HCT116 (cell line): ENCODE measurements around the gene ATP5PO. TPM values are rescaled to one million over a fixed set of nuclear protein-coding genes. Genes with fewer than 3 reads are reported as not detected.

ENCODE experiments used
- ATAC-seq: fragments of 200-7000 bp; cut with Tn5 transposase; 2 replicates; pipeline ENCODE4 v1.9.1; 2020; ENCODE audit warnings: mild to moderate bottlenecking, moderate library complexity
- BruUV-seq: library from RNA; stranded (reverse); fragments of 400-500 nt; replicated peaks from 2 replicates; lab custom pipeline; 2021; lab: Mats Ljungman, UMichigan
- CTCF ChIA-PET: fragments of 300-600 bp; sonication (Branson Sonifier 250); formaldehyde crosslinking; loops from one replicate; lab custom pipeline; 2021; ENCODE audit warnings: antibody characterized with exemption; lab: Charles Lee
- POLR2A ChIA-PET: fragments of 300-600, 350-600 bp; sonication (Branson Sonifier 250); formaldehyde crosslinking; loops from one replicate; lab custom pipeline; 2021; ENCODE audit warnings: antibody characterized with exemption; lab: Charles Lee
- RAD21 ChIA-PET, 2 experiments: fragments of 300-600 bp; sonication (Branson Sonifier 250); formaldehyde crosslinking; loops; one replicate each; lab custom pipeline; 2023; ENCODE audit warnings: low total read pairs in 2 of 2; ENCODE audit not compliant: uncharacterized antibody in 2 of 2, unreplicated experiment in 2 of 2, low non-redundant PET in 1 of 2; lab: Charles Lee
- DNase-seq: peaks from one replicate; pipeline ENCODE4 v3.0.0-alpha.2; 2010; ENCODE audit warnings: low read depth, low spot score
- H2AFZ ChIP-seq: fragments of 200-600 bp; shearing (Covaris generic), sonication (generic); 2 replicates; pipeline ENCODE4 v1.6.1; 2017; ENCODE audit warnings: low read depth, mixed run types, mixed read lengths, antibody characterized with exemption, low read length; ENCODE audit not compliant: poor library complexity, severe bottlenecking
- H3K27ac ChIP-seq: 2 replicates; pipeline ENCODE4 v1.5.1; 2012; ENCODE audit warnings: low read depth, low read length
- H3K27me3 ChIP-seq: fragments of 200-600 bp; sonication (generic); 2 replicates; pipeline ENCODE4 v1.6.1; 2016; ENCODE audit warnings: mixed run types, low read length, mixed read lengths; ENCODE audit not compliant: insufficient read depth
- H3K36me3 ChIP-seq, 2 experiments: fragments of 200-500 bp in 1 of 2; fragments of 200-600 bp in 1 of 2; sonication (Bioruptor generic) in 1 of 2; sonication (generic) in 1 of 2; 2 replicates each; pipeline versions ENCODE4 v1.5.1 to v1.6.1; 2014 to 2016; ENCODE audit warnings: low read length in 2 of 2, inconsistent platforms in 1 of 2, mixed read lengths in 1 of 2, mixed run types in 1 of 2; ENCODE audit not compliant: insufficient read depth in 2 of 2, control insufficient read depth in 1 of 2
- H3K4me1 ChIP-seq, 2 experiments: fragments of 200-600 bp in 1 of 2; sonication (generic) in 1 of 2; 2 replicates each; pipeline versions ENCODE4 v1.5.1 to v1.6.1; 2012 to 2017; ENCODE audit warnings: low read length in 2 of 2, inconsistent platforms in 1 of 2, mild to moderate bottlenecking in 1 of 2, mixed read lengths in 1 of 2, mixed run types in 1 of 2, moderate library complexity in 1 of 2; ENCODE audit not compliant: insufficient read depth in 2 of 2, control insufficient read depth in 1 of 2
- H3K4me2 ChIP-seq: fragments of 200-600 bp; sonication (generic); 2 replicates; pipeline ENCODE4 v1.6.1; 2017; ENCODE audit warnings: mixed run types, low read length, mixed read lengths
- H3K4me3 ChIP-seq, 2 experiments: fragments of 200-600 bp in 1 of 2; sonication (generic) in 1 of 2; replicated peaks in 1 of 2; 2 replicates each; pipeline ENCODE4 v1.5.1; 2011 to 2016; ENCODE audit warnings: low read length in 2 of 2, control low read depth in 1 of 2, low read depth in 1 of 2, mild to moderate bottlenecking in 1 of 2, mixed read lengths in 1 of 2, mixed run types in 1 of 2
- H3K79me2 ChIP-seq: fragments of 200-600 bp; sonication (generic); 2 replicates; pipeline ENCODE4 v1.6.1; 2017; ENCODE audit warnings: mild to moderate bottlenecking, mixed run types, low read length, moderate library complexity, mixed read lengths; ENCODE audit not compliant: insufficient read depth
- H3K9ac ChIP-seq: fragments of 200-600 bp; sonication (generic); 2 replicates; pipeline ENCODE4 v1.6.1; 2016; ENCODE audit warnings: low read length, mixed read lengths
- H3K9me2 ChIP-seq: fragments of 200-600 bp; sonication (generic), shearing (Covaris generic); 2 replicates; pipeline ENCODE4 v1.6.1; 2017; ENCODE audit warnings: mixed run types, mild to moderate bottlenecking, moderate library complexity; ENCODE audit not compliant: insufficient read depth
- H3K9me3 ChIP-seq, 2 experiments: fragments of 200-500 bp in 1 of 2; fragments of 200-600 bp in 1 of 2; sonication (Bioruptor generic) in 1 of 2; sonication (generic) in 1 of 2; 2 replicates each; pipeline ENCODE4 v1.6.1; 2014 to 2017; ENCODE audit warnings: low read length in 2 of 2, mixed read lengths in 2 of 2, inconsistent platforms in 1 of 2, low read depth in 1 of 2, mild to moderate bottlenecking in 1 of 2, mixed run types in 1 of 2, moderate library complexity in 1 of 2; ENCODE audit not compliant: control insufficient read depth in 1 of 2, insufficient read depth in 1 of 2
- H4K20me1 ChIP-seq: fragments of 200-600 bp; sonication (generic), shearing (Covaris generic); 2 replicates; pipeline ENCODE4 v1.6.1; 2017; ENCODE audit warnings: mixed run types, mild to moderate bottlenecking, moderate library complexity; ENCODE audit not compliant: insufficient read depth
- CBX3 ChIP-seq: IDR thresholded peaks from 2 replicates; pipeline ENCODE4 v1.6.1; 2012; ENCODE audit warnings: low read depth
- CEBPB ChIP-seq: IDR thresholded peaks from 2 replicates; pipeline ENCODE4 v1.6.1; 2012; ENCODE audit warnings: low read depth
- EGR1 ChIP-seq: IDR thresholded peaks from 2 replicates; pipeline ENCODE4 v1.6.1; 2012; ENCODE audit warnings: low read depth
- ELF1 ChIP-seq: IDR thresholded peaks from 2 replicates; pipeline ENCODE4 v1.6.1; 2012; ENCODE audit warnings: low read depth, borderline replicate concordance
- EZH2 ChIP-seq: fragments of 200-600 bp; sonication (generic); IDR thresholded peaks from 2 replicates; pipeline ENCODE4 v1.6.1; 2017; ENCODE audit warnings: antibody characterized with exemption, mixed run types
- FOSL1 ChIP-seq: IDR thresholded peaks from 2 replicates; pipeline ENCODE4 v1.6.1; 2012; ENCODE audit warnings: low read depth
- RAD21 ChIP-seq: IDR thresholded peaks from 2 replicates; pipeline ENCODE4 v1.6.1; 2012; ENCODE audit warnings: low read depth, mild to moderate bottlenecking
- SIN3A ChIP-seq: IDR thresholded peaks from 2 replicates; pipeline ENCODE4 v1.6.1; 2012; ENCODE audit warnings: low read depth
- SRF ChIP-seq: IDR thresholded peaks from 2 replicates; pipeline ENCODE4 v1.6.1; 2012; ENCODE audit warnings: low read depth
- TCF7L2 ChIP-seq: IDR thresholded peaks from 2 replicates; pipeline ENCODE4 v1.7.0; 2011; ENCODE audit warnings: borderline replicate concordance, inconsistent platforms; ENCODE audit not compliant: insufficient read depth, insufficient read length; ENCODE audit errors: extremely low read depth
- YY1 ChIP-seq: IDR thresholded peaks from 2 replicates; pipeline ENCODE4 v1.6.1; 2011; ENCODE audit warnings: low read length, low read depth, moderate library complexity, mild to moderate bottlenecking; ENCODE audit not compliant: insufficient replicate concordance; ENCODE audit errors: extremely low read depth
- ZFX ChIP-seq: fragments of 450-650 bp; IDR thresholded peaks from 2 replicates; pipeline ENCODE4 v1.6.1; 2017
- intact Hi-C: fragments of 100-400 bp; cut with micrococcal nuclease; formaldehyde crosslinking; loops from 2 replicates; pipeline ENCODE4 v1.10.0; 2022
- total RNA-seq: library from RNA; stranded (reverse); gene quantifications from one replicate; pipeline ENCODE4 v1.2.1, GENCODE V29; 2021; ENCODE audit not compliant: unreplicated experiment
- TF ChIP-seq, protein P1 (sequence below): IDR thresholded peaks from 2 replicates; pipeline ENCODE4 v1.6.1; 2012
- TF ChIP-seq, protein P2 (sequence below): IDR thresholded peaks from 2 replicates; pipeline ENCODE4 v1.6.1; 2012; ENCODE audit warnings: low read depth
- TF ChIP-seq, protein P3 (sequence below): IDR thresholded peaks from 2 replicates; pipeline ENCODE4 v1.6.1; 2011; ENCODE audit warnings: mild to moderate bottlenecking, low read length, moderate library complexity; ENCODE audit not compliant: insufficient replicate concordance; ENCODE audit errors: extremely low read depth
- TF ChIP-seq, protein P4 (sequence below): IDR thresholded peaks from 2 replicates; pipeline ENCODE4 v1.6.1; 2012

The ATP5PO gene
- total RNA-seq, 1 experiment from 2014 or later = 238 TPM

DNA sequence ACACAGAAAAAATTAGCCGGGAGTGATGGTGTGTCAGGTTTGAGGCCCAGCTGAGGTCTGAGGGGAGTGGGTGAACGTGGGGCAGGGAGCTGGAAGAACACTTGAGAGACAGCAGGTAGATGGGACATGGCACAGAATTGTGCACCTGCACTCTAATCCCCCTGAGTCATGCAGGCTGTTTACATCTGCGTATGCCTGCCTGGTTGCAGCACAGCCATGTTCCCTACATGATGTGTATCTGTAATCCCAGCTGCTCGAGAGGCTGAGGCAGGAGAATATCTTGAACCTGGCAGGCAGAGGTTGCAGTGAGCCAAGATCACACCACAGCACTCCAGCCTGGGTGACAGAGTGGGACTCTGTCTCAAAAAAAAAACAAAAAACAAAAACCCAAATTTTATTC is 44.8 kb downstream of the ATP5PO start:
- intact Hi-C loops = no loop called here
- no peaks in the 10 kb centered on the region for H3K9me3 ChIP-seq
- H3K4me2 ChIP-seq = no peak overlapping the region
- no peak overlapping the region for H3K9ac ChIP-seq
- H4K20me1 ChIP-seq = no peaks in the 10 kb centered on the region
- H3K4me1 ChIP-seq = no peaks in the 10 kb centered on the region
- ATAC-seq (no peak), DNase-seq (no peak)
- H2AFZ ChIP-seq = no peak overlapping the region
- ChIA-PET RAD21 (no interaction called here), CTCF (no interaction called here), POLR2A (no interaction called here)
- H3K4me3 ChIP-seq = no peak overlapping the region
- no peaks in the 10 kb centered on the region for H3K36me3 ChIP-seq
- H3K27me3 ChIP-seq = no peaks in the 10 kb centered on the region
- H3K27ac ChIP-seq = no peak overlapping the region
- no TSS peak for BruUV-seq
- H3K79me2 ChIP-seq = no peaks in the 10 kb centered on the region
- TF ChIP-seq FOSL1 = no peak
- no peak for TF ChIP-seq ZFX
- no peak for TF ChIP-seq SRF
- TF ChIP-seq, protein P1, sequence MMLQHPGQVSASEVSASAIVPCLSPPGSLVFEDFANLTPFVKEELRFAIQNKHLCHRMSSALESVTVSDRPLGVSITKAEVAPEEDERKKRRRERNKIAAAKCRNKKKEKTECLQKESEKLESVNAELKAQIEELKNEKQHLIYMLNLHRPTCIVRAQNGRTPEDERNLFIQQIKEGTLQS = no peak
- TF ChIP-seq ELF1 = no peak
- TF ChIP-seq CEBPB = no peak
- TF ChIP-seq RAD21 = no peak
- no peak for TF ChIP-seq CBX3
- TF ChIP-seq TCF7L2 = no peak
- TF ChIP-seq, protein P2, sequence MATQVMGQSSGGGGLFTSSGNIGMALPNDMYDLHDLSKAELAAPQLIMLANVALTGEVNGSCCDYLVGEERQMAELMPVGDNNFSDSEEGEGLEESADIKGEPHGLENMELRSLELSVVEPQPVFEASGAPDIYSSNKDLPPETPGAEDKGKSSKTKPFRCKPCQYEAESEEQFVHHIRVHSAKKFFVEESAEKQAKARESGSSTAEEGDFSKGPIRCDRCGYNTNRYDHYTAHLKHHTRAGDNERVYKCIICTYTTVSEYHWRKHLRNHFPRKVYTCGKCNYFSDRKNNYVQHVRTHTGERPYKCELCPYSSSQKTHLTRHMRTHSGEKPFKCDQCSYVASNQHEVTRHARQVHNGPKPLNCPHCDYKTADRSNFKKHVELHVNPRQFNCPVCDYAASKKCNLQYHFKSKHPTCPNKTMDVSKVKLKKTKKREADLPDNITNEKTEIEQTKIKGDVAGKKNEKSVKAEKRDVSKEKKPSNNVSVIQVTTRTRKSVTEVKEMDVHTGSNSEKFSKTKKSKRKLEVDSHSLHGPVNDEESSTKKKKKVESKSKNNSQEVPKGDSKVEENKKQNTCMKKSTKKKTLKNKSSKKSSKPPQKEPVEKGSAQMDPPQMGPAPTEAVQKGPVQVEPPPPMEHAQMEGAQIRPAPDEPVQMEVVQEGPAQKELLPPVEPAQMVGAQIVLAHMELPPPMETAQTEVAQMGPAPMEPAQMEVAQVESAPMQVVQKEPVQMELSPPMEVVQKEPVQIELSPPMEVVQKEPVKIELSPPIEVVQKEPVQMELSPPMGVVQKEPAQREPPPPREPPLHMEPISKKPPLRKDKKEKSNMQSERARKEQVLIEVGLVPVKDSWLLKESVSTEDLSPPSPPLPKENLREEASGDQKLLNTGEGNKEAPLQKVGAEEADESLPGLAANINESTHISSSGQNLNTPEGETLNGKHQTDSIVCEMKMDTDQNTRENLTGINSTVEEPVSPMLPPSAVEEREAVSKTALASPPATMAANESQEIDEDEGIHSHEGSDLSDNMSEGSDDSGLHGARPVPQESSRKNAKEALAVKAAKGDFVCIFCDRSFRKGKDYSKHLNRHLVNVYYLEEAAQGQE = no peak
- TF ChIP-seq SIN3A = no peak
- TF ChIP-seq EZH2 = no peak
- TF ChIP-seq, protein P3, sequence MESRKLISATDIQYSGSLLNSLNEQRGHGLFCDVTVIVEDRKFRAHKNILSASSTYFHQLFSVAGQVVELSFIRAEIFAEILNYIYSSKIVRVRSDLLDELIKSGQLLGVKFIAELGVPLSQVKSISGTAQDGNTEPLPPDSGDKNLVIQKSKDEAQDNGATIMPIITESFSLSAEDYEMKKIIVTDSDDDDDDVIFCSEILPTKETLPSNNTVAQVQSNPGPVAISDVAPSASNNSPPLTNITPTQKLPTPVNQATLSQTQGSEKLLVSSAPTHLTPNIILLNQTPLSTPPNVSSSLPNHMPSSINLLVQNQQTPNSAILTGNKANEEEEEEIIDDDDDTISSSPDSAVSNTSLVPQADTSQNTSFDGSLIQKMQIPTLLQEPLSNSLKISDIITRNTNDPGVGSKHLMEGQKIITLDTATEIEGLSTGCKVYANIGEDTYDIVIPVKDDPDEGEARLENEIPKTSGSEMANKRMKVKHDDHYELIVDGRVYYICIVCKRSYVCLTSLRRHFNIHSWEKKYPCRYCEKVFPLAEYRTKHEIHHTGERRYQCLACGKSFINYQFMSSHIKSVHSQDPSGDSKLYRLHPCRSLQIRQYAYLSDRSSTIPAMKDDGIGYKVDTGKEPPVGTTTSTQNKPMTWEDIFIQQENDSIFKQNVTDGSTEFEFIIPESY = no peak
- no peak for TF ChIP-seq YY1
- no peak for TF ChIP-seq EGR1
- TF ChIP-seq, protein P4, sequence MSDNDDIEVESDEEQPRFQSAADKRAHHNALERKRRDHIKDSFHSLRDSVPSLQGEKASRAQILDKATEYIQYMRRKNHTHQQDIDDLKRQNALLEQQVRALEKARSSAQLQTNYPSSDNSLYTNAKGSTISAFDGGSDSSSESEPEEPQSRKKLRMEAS = no peak
- H3K9me2 ChIP-seq = no peaks in the 10 kb centered on the region
